Breast epithelium (tissue), 4 donors: ENCODE measurements around the gene MINDY4B. TPM values are rescaled to one million over a fixed set of nuclear protein-coding genes. Genes with fewer than 3 reads are reported as not detected.

Source experiments
- DNase-seq, 2 donors: peaks; one replicate each; pipeline ENCODE4 v3.0.0-alpha.2; 2019; ENCODE audit warnings: low spot score in 2 of 2
- H3K27ac ChIP-seq, 2 donors: fragments of 200-600 bp; sonication (generic) in 1 of 2; one replicate each; pipeline ENCODE4 v1.5.1; 2016 to 2019; ENCODE audit warnings: mild to moderate bottlenecking in 1 of 2
- H3K27me3 ChIP-seq, 2 donors: fragments of 200-600 bp; sonication (generic) in 1 of 2; one replicate each; pipeline versions ENCODE4 v1.5.1 to v1.6.0; 2017 to 2019; ENCODE audit warnings: control low read depth in 1 of 2, mild to moderate bottlenecking in 1 of 2
- H3K36me3 ChIP-seq: fragments of 200-600 bp; one replicate; pipeline ENCODE4 v1.5.1; 2019
- H3K4me1 ChIP-seq, 2 donors: fragments of 200-600 bp; sonication (generic); one replicate each; pipeline ENCODE4 v1.5.1; 2016 to 2019; ENCODE audit warnings: control low read depth in 1 of 2
- H3K4me3 ChIP-seq, 3 donors: fragments of 200-600 bp; sonication (generic); 1 replicate in 2 of 3; 2 replicates in 1 of 3; pipeline ENCODE4 v1.5.1; 2016 to 2019; ENCODE audit warnings: mild to moderate bottlenecking in 3 of 3, moderate library complexity in 2 of 3
- H3K9me3 ChIP-seq, 2 donors: fragments of 200-600 bp; sonication (generic) in 1 of 2; one replicate each; pipeline ENCODE4 v1.5.1; 2016 to 2019; ENCODE audit warnings: control low read depth in 1 of 2
- CTCF ChIP-seq, 3 donors: fragments of 450-650 bp; IDR thresholded peaks; one replicate each; pipeline ENCODE4 v1.5.1; 2016 to 2017; ENCODE audit warnings: antibody characterized with exemption in 3 of 3, mild to moderate bottlenecking in 3 of 3, moderate library complexity in 3 of 3
- POLR2A ChIP-seq: fragments of 450-650 bp; IDR thresholded peaks from one replicate; pipeline ENCODE4 v1.6.1; 2016; ENCODE audit warnings: antibody characterized with exemption, mild to moderate bottlenecking, moderate library complexity
- POLR2AphosphoS5 ChIP-seq, 3 donors: sonication (generic); formaldehyde crosslinking; IDR thresholded peaks; one replicate each; pipeline ENCODE4 v1.6.1; 2017; ENCODE audit warnings: antibody characterized with exemption in 3 of 3
- intact Hi-C: fragments of 100-400 bp; cut with DNase I; formaldehyde crosslinking; loops from one replicate; pipeline ENCODE4 v1.15.1; 2023; ENCODE audit warnings: low total_unique reads
- total RNA-seq, 3 donors: library from RNA; depleted of rRNA; stranded (reverse); fragments of >200 nt; gene quantifications; one replicate each; pipeline ENCODE4 v1.1.0, GENCODE V29; 2016

MINDY4B gene
- total RNA-seq, 3 donors from 2014 or later: not detected

- intact Hi-C loops: no loop called here
- no peaks in the 10 kb centered on the region for H3K36me3 ChIP-seq
- no peaks in the 10 kb centered on the region for H3K9me3 ChIP-seq
Measured at GRCh38 chr3:150822636-150823035, 82.6 kb downstream of the MINDY4B start.

More at GRCh38 chr3:150822636-150823035, 82.6 kb downstream of the MINDY4B start:
- no peak for DNase-seq
- H3K4me1 ChIP-seq: no peaks in the 10 kb centered on the region
- H3K4me3 ChIP-seq: no peak overlapping the region
- no peak overlapping the region for H3K27ac ChIP-seq
- no peaks in the 10 kb centered on the region for H3K27me3 ChIP-seq
- TF ChIP-seq CTCF (IDR thresholded peaks at IDR 0.05): no peak
- TF ChIP-seq POLR2A: no peak
- TF ChIP-seq POLR2AphosphoS5 (IDR thresholded peaks at IDR 0.05): no peak

Other genes starting within 250 kb of the MINDY4B start
- under 1 TPM; 0.29 to 0.98 (median 0.48) TPM for gene ERICH6, start 201.5 kb downstream of the MINDY4B start, total RNA-seq
- gene SIAH2, start 142.3 kb downstream of the MINDY4B start, total RNA-seq: 10 to 100 TPM; 37.4 to 40.3 (median 39.1) TPM
- not detected for gene CLRN1, start 67.3 kb upstream of the MINDY4B start, total RNA-seq
- gene MED12L, start 180.2 kb upstream of the MINDY4B start, total RNA-seq: 1 to 10 TPM in 2 of 3 donors, under 1 TPM in 1; 0.48 to 1.6 (median 1.6) TPM